Measurements from ENCODE around the gene ZMAT2.
"Not testable (repeated sequence)": the region's sequence is repeated elsewhere in the genome, so short reads cannot be mapped to it uniquely, and the experiment has no call there.

The ZMAT2 gene, protein sequence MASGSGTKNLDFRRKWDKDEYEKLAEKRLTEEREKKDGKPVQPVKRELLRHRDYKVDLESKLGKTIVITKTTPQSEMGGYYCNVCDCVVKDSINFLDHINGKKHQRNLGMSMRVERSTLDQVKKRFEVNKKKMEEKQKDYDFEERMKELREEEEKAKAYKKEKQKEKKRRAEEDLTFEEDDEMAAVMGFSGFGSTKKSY

DNA sequence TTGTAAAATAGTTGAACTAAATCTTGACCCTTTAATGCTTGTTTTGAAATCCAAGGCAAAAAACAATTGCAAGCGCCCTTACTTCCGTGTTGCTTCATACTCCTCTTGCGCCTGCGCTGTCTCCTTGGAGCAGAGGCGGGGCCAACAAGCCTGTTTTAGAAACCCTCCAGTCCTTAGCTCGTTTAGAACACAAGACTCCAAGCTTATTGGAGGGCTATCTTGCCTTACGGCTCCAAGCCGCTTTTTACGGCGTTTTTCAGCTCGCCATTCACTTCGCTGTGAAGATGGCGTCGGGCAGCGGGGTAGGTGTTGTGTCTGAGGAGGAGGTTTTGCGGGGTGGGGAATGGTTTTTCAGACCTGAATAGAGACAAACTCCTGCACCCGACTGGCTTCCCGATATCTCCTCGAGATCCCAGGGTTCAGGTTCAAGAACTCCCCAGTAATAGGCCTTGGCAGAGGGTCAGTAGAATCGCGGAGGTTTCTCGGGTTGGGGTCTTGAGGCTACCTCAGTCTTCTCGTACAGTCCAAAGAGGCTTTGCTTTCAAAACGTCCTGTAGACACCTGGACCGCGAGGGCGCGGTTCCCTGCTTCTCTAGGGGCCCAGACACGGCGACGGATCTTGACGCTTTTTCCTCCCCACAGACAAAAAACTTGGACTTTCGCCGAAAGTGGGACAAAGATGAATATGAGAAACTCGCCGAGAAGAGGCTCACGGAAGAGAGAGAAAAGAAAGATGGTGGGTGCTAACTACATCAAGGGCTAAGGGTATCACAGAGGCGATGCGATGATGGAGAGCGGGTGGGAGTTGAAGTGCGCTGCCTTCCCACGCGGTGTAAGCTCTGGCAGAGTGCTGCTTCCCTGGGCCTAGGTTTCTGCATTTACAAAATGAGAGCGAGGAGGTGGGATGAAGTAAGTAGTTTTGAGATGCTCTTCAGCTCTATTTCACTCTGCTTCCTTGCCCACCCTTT lies at the start of gene ZMAT2:
Gene ZMAT2 (plus strand): TSS at position 271 of the 968 bp plus-strand sequence. CDS start 14 bp downstream, at position 285.
- peak; percentile 94 for DNase-seq (ENCODE audit: low spot score)

DNA sequence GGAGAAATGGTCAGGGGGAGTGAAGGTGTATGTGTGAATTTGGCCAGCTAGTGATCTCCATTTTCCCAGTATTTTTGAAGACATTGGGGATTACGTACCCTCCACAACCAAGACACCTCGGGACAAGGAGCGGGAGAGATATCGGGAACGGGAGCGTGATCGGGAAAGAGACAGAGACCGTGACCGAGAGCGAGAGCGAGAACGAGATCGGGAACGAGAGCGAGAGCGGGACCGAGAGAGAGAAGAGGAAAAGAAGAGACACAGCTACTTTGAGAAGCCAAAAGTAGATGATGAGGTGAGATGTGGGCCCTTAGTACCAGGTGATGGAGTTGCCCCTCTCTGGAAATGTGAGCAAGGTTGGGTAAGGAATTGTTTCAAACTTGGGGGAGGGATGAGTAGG lies 41.4 kb upstream of the ZMAT2 start:
- no peak for DNase-seq (ENCODE audit: low spot score)

DNA sequence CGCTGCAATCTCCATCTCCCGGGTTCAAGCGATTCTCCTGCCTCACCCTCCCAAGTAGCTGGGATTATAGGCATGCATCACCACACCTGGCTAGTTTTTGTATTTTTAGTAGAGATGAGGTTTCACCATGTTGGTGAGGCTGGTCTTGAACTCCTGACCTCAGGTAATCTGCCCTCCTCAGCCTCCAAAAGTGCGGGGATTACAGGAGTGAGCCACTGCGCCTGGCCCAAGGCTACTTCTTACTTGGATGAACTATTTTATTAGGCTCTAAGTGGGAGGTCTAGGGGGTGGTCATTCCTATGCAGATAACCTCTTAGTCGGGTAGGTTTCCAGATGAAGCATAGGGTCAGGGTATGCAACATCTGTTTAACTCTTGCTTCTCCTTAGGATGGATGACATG lies 39.9 kb upstream of the ZMAT2 start:
- not testable (repeated sequence) for DNase-seq (ENCODE audit: low spot score)

- DNase-seq (ENCODE audit: low spot score) = no peak
Observed at GRCh38 chr5:140664030-140664358, 36.3 kb upstream of the ZMAT2 start.

DNA sequence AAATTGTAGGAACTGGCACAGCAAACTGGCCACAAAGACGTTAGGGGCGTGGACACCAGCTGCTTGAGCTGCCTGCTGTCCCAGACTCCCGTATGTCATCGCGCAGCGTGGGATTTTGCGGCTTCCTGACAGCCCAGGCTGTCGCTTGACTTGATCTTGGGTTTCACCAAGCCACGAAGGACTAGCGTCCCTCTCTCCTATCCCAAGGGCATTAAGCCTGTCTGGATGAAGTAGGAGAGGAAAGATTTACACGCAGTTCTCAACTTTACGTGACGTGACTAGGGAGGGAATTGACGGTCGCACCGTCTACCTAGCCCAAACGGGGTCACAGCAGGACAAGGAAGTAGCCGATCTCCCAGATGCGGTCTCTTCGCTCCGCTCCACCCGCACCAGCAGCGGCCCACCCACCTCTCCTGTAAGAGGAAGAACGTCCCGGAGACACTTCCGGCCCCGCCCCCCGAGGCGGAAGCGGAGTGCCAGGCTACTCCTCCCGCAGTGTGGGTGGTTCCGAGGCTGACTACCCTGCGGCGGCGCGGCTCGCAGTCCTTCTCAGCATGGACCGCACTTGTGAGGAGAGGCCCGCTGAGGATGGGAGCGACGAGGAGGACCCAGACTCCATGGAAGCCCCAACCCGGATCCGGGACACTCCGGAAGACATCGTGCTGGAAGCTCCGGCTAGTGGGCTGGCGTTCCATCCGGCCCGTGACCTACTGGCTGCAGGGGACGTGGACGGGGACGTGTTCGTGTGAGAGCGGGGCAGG lies 35.7 kb upstream of the ZMAT2 start, which contains the start of gene WDR55:
Gene WDR55 (plus strand): TSS at position 546 of the 761 bp plus-strand sequence. CDS start 9 bp downstream, at position 555.
- peak; percentile 92 for DNase-seq (ENCODE audit: low spot score)

- DNase-seq (ENCODE audit: low spot score) = not testable (repeated sequence)
Observed at GRCh38 chr5:140671035-140671434, 29.2 kb upstream of the ZMAT2 start.

GRCh38 chr5:140671472-140672125 lies 28.6 kb upstream of the ZMAT2 start:
- DNase-seq (ENCODE audit: low spot score) = no peak

DNA sequence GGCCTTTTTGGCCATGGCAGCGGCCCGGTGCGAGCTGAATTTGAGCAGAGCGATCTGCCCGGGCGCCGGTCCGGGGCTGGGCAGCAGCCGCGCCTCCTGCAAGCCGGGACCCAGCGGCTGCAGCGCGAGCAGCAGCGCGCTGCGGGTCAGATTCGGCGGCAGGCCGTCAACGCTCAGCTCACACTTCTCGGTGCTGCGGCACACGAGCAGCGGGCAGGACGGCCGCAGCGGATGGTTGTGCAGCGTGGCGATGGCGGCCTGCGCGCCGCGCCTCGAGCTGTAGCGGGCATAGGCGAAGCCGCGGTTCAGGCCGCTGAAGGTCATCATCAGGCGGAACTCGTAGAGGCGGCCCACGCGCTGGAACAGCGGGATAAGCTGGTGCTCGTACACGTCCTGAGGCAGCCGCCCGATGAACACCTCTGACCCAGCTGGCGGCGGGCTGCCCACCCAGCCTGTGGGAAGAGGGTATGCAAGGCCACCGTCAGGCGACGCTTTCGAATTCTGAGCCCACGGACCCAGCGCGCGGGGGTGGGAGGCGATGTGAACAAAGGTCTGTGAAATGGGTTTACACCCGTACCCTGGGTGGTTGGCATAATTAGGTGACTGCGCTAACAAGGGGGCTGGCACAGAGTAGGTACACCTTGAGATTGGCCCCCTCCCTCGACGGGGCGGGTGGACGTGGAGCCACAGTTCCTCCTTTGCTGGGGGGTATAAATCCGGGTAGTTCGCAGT lies 27.6 kb upstream of the ZMAT2 start:
- DNase-seq (ENCODE audit: low spot score) = no peak

DNA sequence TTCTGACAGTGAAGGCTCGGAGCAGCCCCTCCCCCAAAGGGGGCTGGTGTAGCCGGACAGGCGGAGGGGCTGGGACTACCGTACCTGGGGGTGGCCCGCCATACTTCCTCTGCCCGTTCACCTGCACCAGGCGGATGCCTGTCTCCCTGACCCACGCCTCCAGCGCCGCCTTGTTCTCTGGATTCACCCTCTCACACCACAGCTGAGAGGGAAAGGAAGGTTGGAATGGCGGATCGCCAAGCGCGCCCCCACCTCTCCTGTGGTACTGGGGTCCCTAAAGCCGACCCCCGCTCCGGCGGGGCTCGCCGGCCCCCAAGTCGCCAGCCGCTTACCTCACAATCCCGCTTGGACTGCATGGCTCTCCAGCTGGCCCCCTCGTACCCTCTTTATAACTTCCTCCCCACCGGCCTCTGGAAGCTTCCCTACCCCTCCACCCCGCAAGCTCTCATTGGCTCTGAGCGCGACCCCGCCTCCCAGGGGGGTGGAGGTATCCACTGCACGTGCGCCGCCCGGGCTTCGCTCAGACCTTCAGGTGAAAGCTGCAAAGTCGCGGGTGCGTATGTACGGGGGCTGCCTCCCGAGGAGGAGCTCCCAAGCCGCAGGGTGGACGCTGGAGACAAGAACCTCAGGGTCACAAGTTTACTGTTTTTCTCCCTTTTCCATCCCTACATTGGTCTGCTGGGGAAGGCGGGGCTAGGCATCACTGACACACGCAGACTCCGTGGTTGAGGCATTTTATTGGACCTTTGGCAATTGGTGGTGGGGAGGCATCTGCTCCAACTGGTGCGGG lies 26.9 kb upstream of the ZMAT2 start, which contains the start of gene DND1:
Gene DND1 (minus strand): TSS at position 390 of the 790 bp plus-strand sequence. CDS start 34 bp downstream, at position 356.
- DNase-seq (ENCODE audit: low spot score) = no peak

- DNase-seq (ENCODE audit: low spot score) = no peak
Observed at GRCh38 chr5:140674211-140674610, 26.0 kb upstream of the ZMAT2 start.

- DNase-seq (ENCODE audit: low spot score) = no peak
Observed at GRCh38 chr5:140674629-140675028, 25.6 kb upstream of the ZMAT2 start.

DNA sequence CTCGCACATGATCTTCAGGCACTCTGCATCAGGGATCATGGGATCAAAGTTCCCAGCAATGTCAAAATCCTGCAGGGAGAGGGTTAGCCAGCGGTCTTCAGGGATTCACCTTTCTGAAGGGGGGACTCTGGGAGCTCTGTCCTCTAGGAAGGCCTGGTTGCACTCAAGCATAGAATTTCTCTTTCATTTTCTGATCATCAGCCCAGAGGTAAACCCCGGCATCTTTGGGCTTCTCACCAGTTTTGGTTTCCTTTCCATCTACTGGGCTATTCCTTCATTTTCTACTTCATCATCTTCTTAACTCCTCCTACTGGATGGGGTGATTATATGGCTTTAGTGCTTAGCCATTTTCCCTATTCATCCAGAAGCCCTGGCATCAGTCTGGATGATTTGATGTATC lies 22.3 kb upstream of the ZMAT2 start:
- no peak for DNase-seq (ENCODE audit: low spot score)

DNA sequence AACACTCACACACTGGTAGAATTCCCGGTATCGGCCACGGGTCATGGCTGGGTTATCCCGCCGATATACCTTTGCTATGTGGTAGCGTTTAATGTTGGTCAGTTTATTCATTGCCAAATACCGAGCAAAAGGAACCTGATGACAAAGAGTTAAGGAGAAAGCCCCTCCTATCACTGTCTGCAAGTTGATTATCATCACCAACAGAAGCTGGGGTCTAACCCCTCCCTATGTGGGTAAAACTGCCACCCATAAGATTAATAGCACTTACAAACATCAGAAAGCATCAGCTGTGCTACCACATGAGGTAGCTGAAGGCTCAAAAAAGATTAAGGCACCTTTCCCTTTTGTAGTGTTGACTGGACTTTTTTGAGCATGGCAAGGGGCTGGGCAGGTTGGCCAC lies 21.3 kb upstream of the ZMAT2 start:
- no peak for DNase-seq (ENCODE audit: low spot score)

DNA sequence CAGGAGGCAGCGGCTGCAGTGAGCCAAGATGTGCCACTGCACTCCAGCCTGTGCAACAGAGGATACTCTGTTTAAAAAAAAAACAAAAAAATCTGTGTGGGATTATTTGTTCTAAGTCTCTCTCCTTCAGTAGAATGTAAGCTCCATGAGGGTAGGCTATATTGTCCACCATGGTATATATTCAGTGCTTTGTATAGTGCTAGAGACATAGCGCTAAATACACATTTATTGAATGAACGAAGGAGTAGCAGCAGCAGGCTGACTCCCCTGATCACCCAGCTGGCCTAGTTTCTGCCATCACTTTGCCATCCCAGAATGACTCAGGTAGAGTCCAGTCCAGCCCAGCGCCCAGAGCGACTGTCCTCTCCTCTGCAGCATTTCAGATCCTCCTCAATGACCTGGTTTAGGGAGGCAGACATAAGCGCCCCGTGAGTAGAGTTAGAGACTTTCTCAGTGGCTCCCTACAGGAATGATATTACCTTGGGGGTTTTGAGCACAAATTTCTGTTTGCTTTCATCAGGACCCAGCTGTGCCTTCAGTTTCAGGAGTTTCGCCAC lies 9.8 kb upstream of the ZMAT2 start:
- DNase-seq (ENCODE audit: low spot score) = no peak

DNA sequence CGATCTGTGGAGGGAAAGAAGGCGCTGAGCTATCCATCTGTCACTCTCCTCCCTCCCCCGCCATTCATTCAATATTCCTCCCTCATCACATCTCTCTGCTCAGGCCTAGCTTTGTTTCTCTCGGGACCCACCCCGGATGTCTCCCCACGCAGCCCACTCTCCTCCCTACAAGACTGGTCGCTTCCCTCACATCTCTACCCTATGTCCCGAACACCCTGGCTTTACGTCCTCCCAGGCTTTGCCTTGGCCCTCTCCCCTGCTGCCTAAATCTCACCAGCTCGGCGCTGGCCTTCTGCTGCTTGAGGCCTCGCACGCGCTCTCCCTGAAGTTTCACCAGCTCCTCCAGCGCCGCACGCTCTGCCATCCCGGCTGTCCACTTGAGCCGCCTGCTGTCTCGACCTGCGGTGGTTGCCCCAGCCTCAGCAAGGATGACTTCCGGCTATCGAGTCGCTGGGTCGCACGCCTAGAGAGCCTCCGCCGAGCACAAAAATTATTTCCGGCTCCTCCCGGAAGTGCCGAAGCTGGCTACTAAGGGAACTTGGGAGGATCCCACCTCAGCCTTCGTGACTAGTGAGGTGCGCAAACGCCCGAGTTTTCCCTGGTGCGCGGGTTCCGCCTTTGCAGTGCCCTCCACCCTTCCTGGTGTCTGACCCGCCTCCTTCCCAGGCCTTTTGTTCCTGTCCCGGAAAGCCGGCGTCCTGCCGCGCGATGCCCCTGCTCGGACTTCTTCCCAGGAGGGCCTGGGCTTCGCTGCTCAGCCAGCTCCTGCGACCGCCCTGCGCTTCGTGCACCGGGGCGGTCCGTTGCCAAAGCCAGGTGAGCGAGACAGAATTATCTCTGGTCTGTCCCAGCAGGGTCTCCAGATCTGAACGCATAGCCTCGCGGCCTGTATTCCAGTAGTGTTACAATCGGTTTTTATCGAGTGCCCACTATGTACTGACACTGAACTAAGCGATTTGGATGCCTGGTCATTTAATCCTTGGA lies 9.0 kb upstream of the ZMAT2 start, which contains the start of the genes HARS1 and HARS2:
Gene HARS1 (minus strand): TSS at position 430 of the 984 bp plus-strand sequence. CDS start 66 bp downstream, at position 364.
Gene HARS2 (plus strand): TSS at position 515 of the 984 bp plus-strand sequence. CDS start 194 bp downstream, at position 709.
- DNase-seq (ENCODE audit: low spot score) = peak; percentile 86

GRCh38 chr5:140694276-140694675 lies 6.0 kb upstream of the ZMAT2 start:
- no peak for DNase-seq (ENCODE audit: low spot score)

GRCh38 chr5:140696891-140697492 lies 3.3 kb upstream of the ZMAT2 start:
- no peak for DNase-seq (ENCODE audit: low spot score)

DNA sequence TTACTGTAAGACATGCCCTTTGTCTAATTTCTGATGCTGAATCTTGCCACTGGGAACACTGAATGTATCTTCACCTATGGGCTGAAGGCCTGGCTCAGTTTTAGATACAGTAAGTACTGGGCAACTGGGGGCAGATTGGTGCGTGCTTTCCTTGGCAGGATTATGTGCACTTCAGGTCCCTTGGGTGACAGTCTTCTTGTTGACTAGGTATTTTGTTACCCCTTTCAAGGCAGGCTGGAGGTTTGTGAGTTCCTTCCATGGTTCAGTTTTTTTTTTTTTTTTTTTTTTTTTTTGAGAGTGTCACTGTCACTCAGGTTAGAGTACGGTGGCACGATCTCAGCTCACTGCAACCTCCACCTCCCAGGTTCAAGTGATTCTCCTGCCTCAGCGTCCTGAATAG lies 7.6 kb downstream of the ZMAT2 start:
- DNase-seq (ENCODE audit: low spot score) = no peak
